HG02981 (cell line): ENCODE data around the gene OR10P1.

Experiments
- ATAC-seq: cut with Tn5 transposase; IDR thresholded peaks from one replicate; pipeline ENCODE4 v1.9.1; 2021; ENCODE audit warnings: mild to moderate bottlenecking, moderate library complexity; ENCODE audit not compliant: unreplicated experiment

Gene OR10P1

GRCh38 chr12:55682087-55682796 lies 45.5 kb downstream of the OR10P1 start:
- ATAC-seq, result no peak

DNA sequence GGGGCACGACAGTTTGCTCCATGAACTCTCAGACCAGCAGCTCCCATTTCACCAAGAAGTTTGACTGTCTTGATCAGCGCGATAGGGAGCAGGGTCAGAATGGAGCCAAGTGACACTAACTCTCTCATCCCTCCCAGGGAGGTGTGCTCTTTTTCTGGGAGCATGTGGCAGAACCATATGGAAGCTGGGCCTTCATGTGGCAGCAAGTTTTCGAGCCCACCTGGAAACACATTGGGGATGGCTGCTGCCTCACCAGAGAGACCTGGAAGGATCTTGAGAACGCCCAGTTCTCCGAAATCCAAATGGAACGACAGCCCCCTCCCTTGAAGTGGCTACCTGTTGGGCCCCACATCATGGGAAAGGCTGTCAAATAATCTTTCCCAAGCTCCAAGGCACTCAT lies 47.0 kb downstream of the OR10P1 start:
- ATAC-seq, result no peak

DNA sequence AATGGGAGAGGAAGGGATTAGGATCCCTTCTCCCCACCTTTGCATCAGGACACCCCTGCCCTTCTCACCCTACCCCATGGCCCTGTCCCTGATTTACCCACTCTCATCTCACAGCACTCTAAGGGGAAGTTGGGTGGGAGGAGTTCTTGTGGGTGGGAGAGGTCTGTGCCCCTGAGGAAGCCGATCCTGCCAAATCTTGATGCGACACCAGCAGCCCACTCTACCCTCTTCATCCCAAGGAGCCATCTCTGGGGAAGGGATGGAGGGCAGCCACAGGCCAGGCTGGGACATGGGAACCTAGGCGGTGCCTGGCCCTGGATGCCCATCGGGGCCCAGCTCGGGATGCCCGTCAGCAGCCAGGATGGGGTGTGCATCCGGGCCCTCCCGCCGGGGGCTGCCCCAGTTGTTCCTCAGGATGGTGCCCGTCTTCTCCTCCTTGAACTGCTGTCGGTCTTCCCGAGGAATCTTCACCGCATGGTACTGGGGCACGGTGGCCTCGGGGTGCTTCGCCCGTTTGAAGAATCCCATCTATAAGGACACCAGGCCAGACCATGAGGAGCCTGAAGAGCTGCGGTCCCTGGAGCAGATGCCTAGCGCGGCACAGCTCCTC lies 48.2 kb downstream of the OR10P1 start:
- ATAC-seq, result no peak

DNA sequence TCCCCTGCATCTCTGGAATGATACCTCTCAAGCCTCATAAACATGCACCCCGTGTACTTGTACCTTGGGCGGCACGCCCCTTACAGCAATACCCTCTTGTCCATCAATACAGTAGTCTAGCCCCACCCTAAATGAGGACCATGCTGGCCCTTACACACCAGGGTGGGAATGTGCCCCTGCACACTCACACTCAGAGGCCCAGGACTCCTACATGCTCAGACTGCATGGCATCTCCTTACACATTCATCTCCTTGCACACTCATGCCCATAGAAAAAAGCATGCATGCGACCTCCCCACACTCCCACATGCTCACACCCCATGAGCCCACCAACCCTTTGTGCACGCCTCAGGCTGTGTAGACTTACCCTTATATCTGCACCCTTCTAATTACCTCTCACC lies 49.0 kb downstream of the OR10P1 start:
- no peak for ATAC-seq

DNA sequence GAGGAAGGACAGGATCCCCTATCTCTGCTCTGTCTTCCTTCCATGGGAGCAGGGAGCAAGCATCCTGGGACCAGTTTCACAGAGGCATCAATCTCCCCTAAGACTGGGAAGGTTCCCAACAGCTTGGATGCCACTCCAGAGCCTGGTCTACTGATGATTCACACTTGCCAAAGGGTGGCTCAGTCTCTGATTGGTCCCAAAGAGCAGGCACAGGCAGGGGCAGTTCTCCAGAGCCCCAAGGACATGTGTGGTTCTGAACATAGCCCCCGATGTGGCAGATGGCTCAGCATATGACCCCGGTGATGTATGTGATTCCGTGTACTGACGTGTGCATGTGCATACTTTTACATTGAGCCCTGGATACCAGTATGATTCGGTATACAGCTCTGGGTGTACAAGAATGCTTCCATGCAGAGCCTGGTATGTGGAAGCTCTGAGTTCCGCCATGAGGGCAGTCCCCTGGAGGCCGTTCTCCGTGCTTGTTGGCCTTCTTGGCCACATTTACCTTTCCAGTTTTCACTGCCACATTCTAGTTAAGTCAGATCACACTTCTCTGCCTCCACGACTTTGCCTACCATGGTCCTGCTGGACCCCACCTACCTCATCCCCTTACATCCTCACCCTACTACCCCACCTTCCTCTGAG lies 49.8 kb downstream of the OR10P1 start:
- no peak for ATAC-seq
